Activated CD8-positive, alpha-beta T cell treated with anti-CD3 and anti-CD28 coated beads for 36 hours (primary cell): ENCODE measurements around the gene CFAP119. TPM values are rescaled to one million over a fixed set of nuclear protein-coding genes. Genes with fewer than 3 reads are reported as not detected.

ENCODE experiments used
- ATAC-seq: fragments of 200-7000 bp; cut with Tn5 transposase; one replicate; pipeline ENCODE4 v1.10.0; 2021; ENCODE audit warnings: mild to moderate bottlenecking, moderate library complexity
- CTCF ChIA-PET: fragments of 350-600 bp; sonication (Branson Sonifier 250); formaldehyde crosslinking; loops from one replicate; lab custom pipeline; 2021; ENCODE audit warnings: antibody characterized with exemption; lab: Charles Lee
- POLR2A ChIA-PET: fragments of 350-600 bp; sonication (Branson Sonifier 250); formaldehyde crosslinking; loops from one replicate; lab custom pipeline; 2021; ENCODE audit warnings: antibody characterized with exemption; lab: Charles Lee
- DNase-seq: peaks from one replicate; pipeline ENCODE4 v3.0.0-alpha.2; 2020
- H3K27ac Mint-ChIP-seq: one replicate; pipeline ENCODE4 v1.8.0; 2021; ENCODE audit warnings: mild to moderate bottlenecking, mixed read lengths
- H3K27me3 Mint-ChIP-seq: one replicate; pipeline ENCODE4 v1.8.0; 2021; ENCODE audit warnings: mixed read lengths
- H3K36me3 Mint-ChIP-seq: one replicate; pipeline ENCODE4 v1.8.0; 2021; ENCODE audit warnings: low read depth, mixed read lengths
- H3K4me1 Mint-ChIP-seq: one replicate; pipeline ENCODE4 v1.8.0; 2021; ENCODE audit warnings: low read depth, mixed read lengths
- H3K4me3 Mint-ChIP-seq: one replicate; pipeline ENCODE4 v1.8.0; 2021; ENCODE audit warnings: mild to moderate bottlenecking, moderate library complexity, mixed read lengths
- H3K9me3 Mint-ChIP-seq: one replicate; pipeline ENCODE4 v1.8.0; 2021; ENCODE audit warnings: mixed read lengths
- CTCF ChIP-seq: fragments of 200-600 bp; IDR thresholded peaks from one replicate; pipeline ENCODE4 v1.8.0; 2022; ENCODE audit warnings: antibody characterized with exemption, mild to moderate bottlenecking
- intact Hi-C: fragments of 100-400 bp; cut with micrococcal nuclease; formaldehyde crosslinking; loops from one replicate; pipeline ENCODE4 v1.10.0; 2022
- total RNA-seq, 2 experiments: library from RNA; stranded (reverse); gene quantifications; one replicate each; pipeline ENCODE4 v1.2.3, GENCODE V29; 2021

The CFAP119 gene
- total RNA-seq, 2 experiments from 2014 or later, result 3.8 to 3.9 TPM

GRCh38 chr16:30764816-30765465 lies 3.1 kb upstream of the CFAP119 start:
- no peak overlapping the region for H3K27ac Mint-ChIP-seq
- CTCF ChIA-PET, result interaction anchor here (0.9 to 1.2 kb wide), 3 partner anchors 17 to 137 kb away, joined by 3 read pairs; partner anchors contain the start of gene PHKG2
- H3K9me3 Mint-ChIP-seq, result no peaks in the 10 kb centered on the region
- H3K4me1 Mint-ChIP-seq, result peaks cover 24% of the 10 kb centered on the region
- H3K27me3 Mint-ChIP-seq, result no peaks in the 10 kb centered on the region
- peaks cover 47% of the 10 kb centered on the region for H3K36me3 Mint-ChIP-seq
- TF ChIP-seq CTCF, result no peak
- DNase-seq (no peak), ATAC-seq (no peak)
- H3K4me3 Mint-ChIP-seq, result no peak overlapping the region
- intact Hi-C loops, result loop anchor here (10.0 kb wide), 1 partner anchor 50 kb away; no protein-coding TSS in a partner anchor
- POLR2A ChIA-PET, result interaction anchor here (0.6 to 4.5 kb wide), 7 partner anchors 9 to 387 kb away, joined by 3 to 23 read pairs (median 3); no protein-coding TSS in a partner anchor

GRCh38 chr16:30764086-30764485 lies 2.2 kb upstream of the CFAP119 start:
- ChIA-PET CTCF (interaction anchor here (2.1 kb wide), 1 partner anchor 50 kb away, joined by 7 read pairs; no protein-coding TSS in a partner anchor), POLR2A (interaction anchor here (0.6 to 4.5 kb wide), 6 partner anchors 10 to 810 kb away, joined by 3 to 23 read pairs (median 3); no protein-coding TSS in a partner anchor)
- Mint-ChIP-seq H3K27me3 (no peaks in the 10 kb centered on the region), H3K4me3 (peak overlapping the region; percentile 93), H3K27ac (no peak overlapping the region), H3K9me3 (no peaks in the 10 kb centered on the region), H3K4me1 (peaks cover 24% of the 10 kb centered on the region), H3K36me3 (peaks cover 46% of the 10 kb centered on the region)
- ATAC-seq (no peak), DNase-seq (no peak)
- intact Hi-C loops, result loop anchor here (10.0 kb wide), 1 partner anchor 49 kb away; no protein-coding TSS in a partner anchor
- TF ChIP-seq CTCF, result no peak

- no peaks in the 10 kb centered on the region for H3K27me3 Mint-ChIP-seq
- no peak for ATAC-seq
- H3K4me3 Mint-ChIP-seq, result peak overlapping the region; percentile 93
- no peak for DNase-seq
- H3K4me1 Mint-ChIP-seq, result peaks cover 24% of the 10 kb centered on the region
- intact Hi-C loops, result loop anchor here (10.0 kb wide), 1 partner anchor 48 kb away; no protein-coding TSS in a partner anchor
- H3K36me3 Mint-ChIP-seq, result peaks cover 40% of the 10 kb centered on the region
- ChIA-PET POLR2A (interaction anchor here (0.6 to 4.5 kb wide), 3 partner anchors 10 to 809 kb away, joined by 3 to 23 read pairs (median 4); no protein-coding TSS in a partner anchor), CTCF (interaction anchor here (1.6 to 2.1 kb wide), 2 partner anchors 51 to 81 kb away, joined by 5 to 7 read pairs; no protein-coding TSS in a partner anchor)
- H3K27ac Mint-ChIP-seq, result peak overlapping the region; percentile 82
- H3K9me3 Mint-ChIP-seq, result no peaks in the 10 kb centered on the region
- no peak for TF ChIP-seq CTCF
These were observed 1.3 kb upstream of the CFAP119 start for GRCh38 chr16:30762991-30763725.

- peaks cover 28% of the 10 kb centered on the region for H3K36me3 Mint-ChIP-seq
- no peaks in the 10 kb centered on the region for H3K9me3 Mint-ChIP-seq
- peak; percentile 57 for ATAC-seq
- ChIA-PET CTCF (interaction anchor here (2.8 kb wide), 1 partner anchor 53 kb away, joined by 10 read pairs; no protein-coding TSS in a partner anchor), POLR2A (interaction anchor here (0.7 kb wide), 1 partner anchor 14 kb away, joined by 3 read pairs; no protein-coding TSS in a partner anchor)
- H3K27ac Mint-ChIP-seq, result peak overlapping the region; percentile 82
- peak; percentile 77 for DNase-seq
- no peaks in the 10 kb centered on the region for H3K27me3 Mint-ChIP-seq
- peaks cover 21% of the 10 kb centered on the region for H3K4me1 Mint-ChIP-seq
- no peak for TF ChIP-seq CTCF
- intact Hi-C loops, result loop anchor here (10.0 kb wide), 1 partner anchor 47 kb away; no protein-coding TSS in a partner anchor
- peak overlapping the region; percentile 93 for H3K4me3 Mint-ChIP-seq
These were observed 385 bp downstream of the CFAP119 start for GRCh38 chr16:30761427-30761927.
